Astrocyte (in vitro differentiated cells and primary cell): Measurements from ENCODE around the gene CEACAM18. TPM values are rescaled to one million over a fixed set of nuclear protein-coding genes. Genes with fewer than 3 reads are reported as not detected.

ENCODE experiments used
- DNase-seq: peaks from one replicate; pipeline ENCODE4 v3.0.0-alpha.2; 2010; ENCODE audit warnings: low read depth
- FAIRE-seq: peaks from 2 replicates; lab custom pipeline; 2011; peaks lifted over from hg19 to GRCh38; lab: Jason Lieb, UNC
- H2AFZ ChIP-seq: 2 replicates; pipeline ENCODE4 v1.6.0; 2012; ENCODE audit warnings: low read depth, low read length, inconsistent platforms
- H3K27ac ChIP-seq: 2 replicates; pipeline ENCODE4 v1.5.1; 2011; ENCODE audit warnings: low read depth, low read length, inconsistent platforms
- H3K27me3 ChIP-seq: 2 replicates; pipeline ENCODE4 v1.6.0; 2011; ENCODE audit warnings: low read length, inconsistent platforms; ENCODE audit not compliant: insufficient read depth
- H3K36me3 ChIP-seq: 2 replicates; pipeline ENCODE4 v1.5.1; 2011; ENCODE audit warnings: low read length, inconsistent platforms; ENCODE audit not compliant: insufficient read depth
- H3K4me1 ChIP-seq: 2 replicates; pipeline ENCODE4 v1.5.1; 2011; ENCODE audit warnings: low read length, inconsistent platforms; ENCODE audit not compliant: insufficient read depth
- H3K4me2 ChIP-seq: 2 replicates; pipeline ENCODE4 v1.6.0; 2012; ENCODE audit warnings: low read length, inconsistent platforms
- H3K4me3 ChIP-seq: 2 replicates; pipeline ENCODE4 v1.5.1; 2011; ENCODE audit warnings: low read depth, mild to moderate bottlenecking, low read length, inconsistent platforms; ENCODE audit not compliant: insufficient read depth
- H3K79me2 ChIP-seq: 2 replicates; pipeline ENCODE4 v1.6.0; 2012; ENCODE audit warnings: mild to moderate bottlenecking, low read length, inconsistent platforms; ENCODE audit not compliant: insufficient read depth
- H3K9ac ChIP-seq: 2 replicates; pipeline ENCODE4 v1.6.0; 2012; ENCODE audit warnings: mild to moderate bottlenecking, low read length, inconsistent platforms
- H3K9me3 ChIP-seq: 2 replicates; pipeline ENCODE4 v1.5.1; 2012; ENCODE audit warnings: low read depth, mild to moderate bottlenecking, low read length, inconsistent platforms; ENCODE audit not compliant: insufficient read depth
- H4K20me1 ChIP-seq: 2 replicates; pipeline ENCODE4 v1.6.0; 2012; ENCODE audit warnings: low read length, inconsistent platforms; ENCODE audit not compliant: insufficient read depth
- H3K27ac Mint-ChIP-seq: one replicate; pipeline ENCODE4 v1.8.0; 2021; ENCODE audit warnings: mild to moderate bottlenecking, mixed read lengths; ENCODE audit not compliant: unreplicated experiment
- H3K27me3 Mint-ChIP-seq: one replicate; pipeline ENCODE4 v1.8.0; 2021; ENCODE audit warnings: low read depth, mixed read lengths; ENCODE audit not compliant: unreplicated experiment
- H3K36me3 Mint-ChIP-seq: one replicate; pipeline ENCODE4 v1.8.0; 2021; ENCODE audit warnings: low read depth, mixed read lengths; ENCODE audit not compliant: unreplicated experiment
- H3K4me1 Mint-ChIP-seq: one replicate; pipeline ENCODE4 v1.8.0; 2021; ENCODE audit warnings: low read depth, mixed read lengths; ENCODE audit not compliant: unreplicated experiment
- H3K4me3 Mint-ChIP-seq: one replicate; pipeline ENCODE4 v1.8.0; 2021; ENCODE audit warnings: mild to moderate bottlenecking, moderate library complexity, mixed read lengths; ENCODE audit not compliant: unreplicated experiment
- H3K9me3 Mint-ChIP-seq: one replicate; pipeline ENCODE4 v1.8.0; 2021; ENCODE audit warnings: mild to moderate bottlenecking, mixed read lengths; ENCODE audit not compliant: unreplicated experiment
- CTCF ChIP-seq: IDR thresholded peaks from 2 replicates; pipeline ENCODE4 v1.5.1; 2011; ENCODE audit warnings: low read depth, mild to moderate bottlenecking, inconsistent platforms, low read length, moderate library complexity; ENCODE audit not compliant: insufficient read depth
- EZH2 ChIP-seq: IDR thresholded peaks from 2 replicates; pipeline ENCODE4 v1.6.1; 2012; ENCODE audit warnings: mild to moderate bottlenecking, low read length, inconsistent platforms; ENCODE audit not compliant: insufficient read depth
- total RNA-seq: library from RNA; stranded (reverse); gene quantifications from 2 replicates; pipeline ENCODE4 v1.2.1, GENCODE V29; 2021

Gene CEACAM18
- total RNA-seq, 1 donor from 2014 or later, result not detected

- H3K9me3 Mint-ChIP-seq, result peaks cover 7% of the 10 kb centered on the region
Measured at GRCh38 chr19:51539821-51540366, 61.6 kb downstream of the CEACAM18 start.

More at GRCh38 chr19:51539821-51540366, 61.6 kb downstream of the CEACAM18 start:
- no peak for DNase-seq
- H3K9ac ChIP-seq, result no peak overlapping the region
- no peak for TF ChIP-seq CTCF
- no peak for TF ChIP-seq EZH2
- no peaks in the 10 kb centered on the region for H3K4me1 ChIP-seq
- Mint-ChIP-seq H3K36me3 (no peaks in the 10 kb centered on the region), H3K27me3 (peaks cover 8% of the 10 kb centered on the region), H3K27ac (no peak overlapping the region), H3K4me1 (no peaks in the 10 kb centered on the region), H3K4me3 (no peak overlapping the region)
- peaks cover 6% of the 10 kb centered on the region for H3K9me3 ChIP-seq
- H2AFZ ChIP-seq, result no peak overlapping the region
- no peaks in the 10 kb centered on the region for H3K36me3 ChIP-seq
- H3K27me3 ChIP-seq, result no peaks in the 10 kb centered on the region
- H4K20me1 ChIP-seq, result no peaks in the 10 kb centered on the region
- no peak overlapping the region for H3K27ac ChIP-seq
- H3K4me2 ChIP-seq, result no peak overlapping the region
- no peak for FAIRE-seq
- no peak overlapping the region for H3K4me3 ChIP-seq
- no peaks in the 10 kb centered on the region for H3K79me2 ChIP-seq

Other genes with a start within 250 kb of the CEACAM18 start
- gene SIGLECL1, start 227.5 kb upstream of the CEACAM18 start, total RNA-seq, result not detected in 2 replicates
- 5.4 and 6.6 TPM in 2 replicates for gene IGLON5, start 166.9 kb upstream of the CEACAM18 start, total RNA-seq
- 4.2 and 4.7 TPM in 2 replicates for gene VSIG10L, start 136.4 kb upstream of the CEACAM18 start, total RNA-seq
- 64.3 and 72.5 TPM in 2 replicates for gene ETFB, start 112.2 kb upstream of the CEACAM18 start, total RNA-seq
- gene CLDND2, start 109.5 kb upstream of the CEACAM18 start, total RNA-seq, result 0.84 and 1.4 TPM in 2 replicates
- not detected in 2 replicates for gene NKG7, start 105.9 kb upstream of the CEACAM18 start, total RNA-seq
- not detected in 2 replicates for gene LIM2, start 90.6 kb upstream of the CEACAM18 start, total RNA-seq
- not detected in 2 replicates for gene C19orf84, start 87.9 kb upstream of the CEACAM18 start, total RNA-seq
- gene SIGLEC10, start 60.9 kb upstream of the CEACAM18 start, total RNA-seq, result not detected in 2 replicates
- gene SIGLEC8, start 20.1 kb upstream of the CEACAM18 start, total RNA-seq, result not detected in 2 replicates
- not detected in 2 replicates for gene SIGLEC12, start 23.3 kb downstream of the CEACAM18 start, total RNA-seq
- gene SIGLEC6, start 53.1 kb downstream of the CEACAM18 start, total RNA-seq, result not detected in 2 replicates
- gene ZNF175, start 92.7 kb downstream of the CEACAM18 start, total RNA-seq, result 14.3 and 15.1 TPM in 2 replicates
- not detected in 2 replicates for gene SIGLEC5, start 151.9 kb downstream of the CEACAM18 start, total RNA-seq
- not detected in 2 replicates for gene SIGLEC14, start 168.3 kb downstream of the CEACAM18 start, total RNA-seq
- gene SPACA6, start 214.8 kb downstream of the CEACAM18 start, total RNA-seq, result 51.0 and 62.5 TPM in 2 replicates
- not detected in 2 replicates for gene HAS1, start 245.5 kb downstream of the CEACAM18 start, total RNA-seq